Superior temporal gyrus (tissue), 1 donor: Measurements from ENCODE around the gene CALN1.
A peak's percentile ranks its signal among the peaks of the same experiment; 100 is the strongest.

Source experiments
- DNase-seq: peaks from one replicate; pipeline ENCODE4 v3.0.0-alpha.2; 2016; ENCODE audit errors: extremely low spot score

CALN1 gene

GRCh38 chr7:71800321-71800720 lies 611.8 kb downstream of the CALN1 start:
- no peak for DNase-seq

GRCh38 chr7:71795410-71795809 lies 616.7 kb downstream of the CALN1 start:
- no peak for DNase-seq

- DNase-seq, result no peak
Measured at GRCh38 chr7:71793251-71793650, 618.9 kb downstream of the CALN1 start.

GRCh38 chr7:71787513-71787912 lies 624.6 kb downstream of the CALN1 start:
- no peak for DNase-seq

- DNase-seq, result no peak
Measured at GRCh38 chr7:71785216-71785615, 626.9 kb downstream of the CALN1 start.

GRCh38 chr7:71784781-71785180 lies 627.4 kb downstream of the CALN1 start:
- DNase-seq, result no peak

GRCh38 chr7:71784180-71784579 lies 628.0 kb downstream of the CALN1 start:
- no peak for DNase-seq

- no peak for DNase-seq
Measured at GRCh38 chr7:71783779-71784178, 628.4 kb downstream of the CALN1 start.

- DNase-seq, result no peak
Measured at GRCh38 chr7:71782051-71782450, 630.1 kb downstream of the CALN1 start.

- DNase-seq, result no peak
Measured at GRCh38 chr7:71780282-71780681, 631.9 kb downstream of the CALN1 start.

GRCh38 chr7:71777278-71777677 lies 634.9 kb downstream of the CALN1 start:
- DNase-seq, result no peak

- DNase-seq, result no peak
Measured at GRCh38 chr7:71776726-71777125, 635.4 kb downstream of the CALN1 start.

GRCh38 chr7:71775648-71776047 lies 636.5 kb downstream of the CALN1 start:
- DNase-seq, result peak; percentile 24

GRCh38 chr7:71772779-71773178 lies 639.4 kb downstream of the CALN1 start:
- DNase-seq, result no peak

GRCh38 chr7:71770269-71770907 lies 641.8 kb downstream of the CALN1 start:
- DNase-seq, result no peak

- no peak for DNase-seq
Measured at GRCh38 chr7:71769326-71769725, 642.8 kb downstream of the CALN1 start.

- DNase-seq, result no peak
Measured at GRCh38 chr7:71768450-71768849, 643.7 kb downstream of the CALN1 start.

- DNase-seq, result no peak
Measured at GRCh38 chr7:71766016-71766415, 646.1 kb downstream of the CALN1 start.

- DNase-seq, result no peak
Measured at GRCh38 chr7:71761336-71761735, 650.8 kb downstream of the CALN1 start.

- no peak for DNase-seq
Measured at GRCh38 chr7:71754828-71755227, 657.3 kb downstream of the CALN1 start.

GRCh38 chr7:71753956-71754664 lies 658.0 kb downstream of the CALN1 start:
- DNase-seq, result no peak

- DNase-seq, result no peak
Measured at GRCh38 chr7:71753236-71753635, 658.9 kb downstream of the CALN1 start.

- DNase-seq, result peak; percentile 59
Measured at GRCh38 chr7:71752171-71752935, 659.8 kb downstream of the CALN1 start.
